Smooth muscle cell of the pulmonary artery (primary cell): ENCODE data around the gene TMCO1. TPM values are rescaled to one million over a fixed set of nuclear protein-coding genes. Genes with fewer than 3 reads are reported as not detected.

Experiments
- total RNA-seq: library from RNA; depleted of rRNA; stranded (reverse); fragments of >200 nt; gene quantifications from 2 replicates; pipeline ENCODE4 v1.2.3, GENCODE V29; 2014

TMCO1 gene, protein sequence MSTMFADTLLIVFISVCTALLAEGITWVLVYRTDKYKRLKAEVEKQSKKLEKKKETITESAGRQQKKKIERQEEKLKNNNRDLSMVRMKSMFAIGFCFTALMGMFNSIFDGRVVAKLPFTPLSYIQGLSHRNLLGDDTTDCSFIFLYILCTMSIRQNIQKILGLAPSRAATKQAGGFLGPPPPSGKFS
- total RNA-seq: 49.4 and 71.5 TPM in 2 replicates

DNA sequence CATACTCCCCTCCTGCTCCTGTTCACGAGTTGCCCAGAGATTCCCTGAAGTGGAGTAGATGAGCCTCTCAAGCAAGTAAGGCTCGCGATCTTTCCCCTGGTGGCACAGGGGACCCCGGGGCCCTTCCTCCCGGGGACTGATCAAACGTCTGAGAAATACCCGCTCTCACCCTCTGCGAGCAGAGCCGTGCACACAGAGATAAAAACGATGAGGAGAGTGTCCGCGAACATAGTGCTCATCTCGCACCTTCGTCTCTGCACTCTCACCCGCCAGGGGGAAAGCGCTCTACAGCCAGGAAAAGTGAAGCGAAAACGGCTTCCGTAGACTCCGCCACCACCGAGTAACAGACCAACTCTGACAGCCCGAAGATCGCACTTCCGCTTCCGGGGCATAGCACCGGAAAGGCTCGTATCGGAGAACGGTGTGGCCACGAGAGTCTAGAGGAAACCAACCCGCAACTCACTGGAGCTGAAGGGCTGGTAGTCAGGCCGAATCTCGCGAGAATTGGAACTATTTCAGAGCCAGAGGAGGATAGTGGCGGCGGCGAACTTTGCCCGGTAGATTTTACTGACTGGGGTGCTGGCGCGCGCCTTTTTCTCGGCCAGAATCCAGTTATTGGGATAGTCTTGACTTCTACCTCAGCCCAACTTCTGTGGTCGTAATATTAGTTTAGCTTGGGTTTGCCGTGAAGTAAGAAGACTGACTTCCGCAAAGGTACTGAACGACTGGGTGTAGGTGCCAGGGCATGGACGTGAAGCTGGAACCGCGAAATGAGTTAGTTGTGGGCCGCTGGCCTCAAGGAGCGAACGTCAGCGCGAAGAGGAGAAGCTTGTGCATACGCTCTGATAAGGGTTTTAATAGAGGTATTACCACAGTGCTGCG, at the start of gene TMCO1:
TMCO1 (minus strand) TSS at position 356 of the 882 bp plus-strand sequence; CDS start at position 239, 117 bp downstream.

DNA sequence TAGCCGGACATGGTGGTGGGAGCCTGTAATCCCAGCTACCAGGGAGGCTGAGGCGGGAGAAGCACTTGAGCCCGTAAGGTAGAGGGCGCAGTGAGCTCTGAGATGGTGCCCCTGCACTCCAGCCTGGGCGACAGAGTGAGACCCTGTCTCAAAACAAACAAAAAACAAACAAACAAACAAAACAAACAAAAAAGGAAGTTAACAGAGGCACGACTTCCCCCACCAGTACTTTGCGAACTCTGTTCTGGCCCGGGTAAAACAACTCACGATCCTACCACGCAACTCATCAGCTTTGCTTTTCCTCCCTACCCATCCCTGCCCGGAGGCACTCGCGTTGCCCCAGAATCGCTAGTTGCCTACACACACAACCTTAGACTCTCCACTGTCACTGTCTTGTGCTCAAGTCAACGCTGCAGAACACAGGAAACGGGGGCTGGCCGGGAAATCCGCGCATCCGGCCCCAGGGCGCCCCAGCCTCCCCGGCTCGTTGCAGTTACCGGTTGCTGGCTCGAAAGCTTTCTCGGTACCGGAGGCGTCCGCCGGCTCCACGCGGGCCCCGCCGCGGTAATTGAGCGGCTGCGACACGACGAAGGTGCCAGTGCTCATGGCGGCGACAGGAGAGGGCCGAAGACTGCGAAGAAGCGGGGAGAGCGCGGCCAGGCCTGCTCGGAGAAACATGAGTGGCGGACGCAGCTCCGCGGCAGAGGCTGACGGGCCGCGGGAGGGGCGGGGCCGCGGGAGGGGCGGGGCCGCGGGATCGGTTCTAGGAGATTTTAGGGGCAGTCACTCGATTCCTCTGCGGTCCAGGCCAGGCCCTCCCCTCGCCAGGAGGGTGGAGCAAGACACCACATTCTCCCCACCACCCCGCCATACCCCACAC, 70.5 kb downstream of the TMCO1 start, which contains the start of gene ALDH9A1:
ALDH9A1 (minus strand) TSS at position 682 of the 880 bp plus-strand sequence; CDS start at position 678, 4 bp downstream.

Other genes starting within 250 kb of the TMCO1 start
- gene LRRC52, start 224.9 kb downstream of the TMCO1 start, total RNA-seq: not detected in 2 replicates
- gene MGST3, start 137.6 kb downstream of the TMCO1 start, total RNA-seq: 179 and 205 TPM in 2 replicates
- gene ALDH9A1, start 70.3 kb downstream of the TMCO1 start, total RNA-seq: 50.1 and 80.9 TPM in 2 replicates
- gene UCK2, start 58.7 kb upstream of the TMCO1 start, total RNA-seq: 59.6 and 89.4 TPM in 2 replicates